ENCODE measurements around the gene DIRAS1.
"Not testable (repeated sequence)": the region's sequence is repeated elsewhere in the genome, so short reads cannot be mapped to it uniquely, and the experiment has no call there.

Gene DIRAS1

DNA sequence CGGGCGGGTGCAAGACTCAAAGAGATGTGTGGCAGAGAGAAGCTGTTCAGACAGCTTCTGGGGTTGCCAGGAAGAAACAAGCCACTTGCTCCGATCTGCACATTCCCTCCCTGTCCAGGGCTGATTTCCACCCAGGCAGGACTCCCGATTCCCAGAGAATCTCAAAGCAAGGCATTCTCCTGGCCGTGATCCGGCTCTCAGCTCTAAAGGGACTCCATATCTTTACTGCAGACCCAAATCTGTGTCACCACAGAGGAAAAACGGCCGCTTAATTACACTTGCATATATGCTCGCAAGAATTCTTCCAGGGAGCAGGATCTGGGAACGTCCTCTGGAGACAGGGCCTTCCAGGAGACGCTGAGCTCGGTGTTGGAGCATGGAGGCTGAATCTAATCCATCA is 44.3 kb downstream of the DIRAS1 start:
- DNase-seq (ENCODE audit: low read depth) = no peak

DNA sequence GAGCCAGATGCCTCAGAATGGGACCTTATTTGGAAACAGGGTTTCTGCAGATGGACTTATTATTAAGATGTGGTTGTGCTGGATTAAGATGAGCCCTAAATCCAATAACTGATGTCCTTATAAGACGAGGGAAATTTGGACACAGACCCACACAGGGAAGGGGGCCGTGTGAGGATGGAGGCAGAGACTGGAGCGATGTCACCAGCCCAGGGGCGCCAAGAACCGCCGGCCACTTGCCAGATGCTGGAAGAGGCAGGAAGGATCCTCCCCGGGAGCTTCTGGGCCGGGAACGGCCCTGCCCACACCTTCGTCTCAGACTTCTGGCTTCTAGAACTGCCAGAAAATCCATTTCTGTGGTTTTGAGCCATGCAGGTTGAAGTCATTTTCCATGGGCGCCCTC is 45.3 kb downstream of the DIRAS1 start:
- DNase-seq (ENCODE audit: low read depth) = no peak

DNA sequence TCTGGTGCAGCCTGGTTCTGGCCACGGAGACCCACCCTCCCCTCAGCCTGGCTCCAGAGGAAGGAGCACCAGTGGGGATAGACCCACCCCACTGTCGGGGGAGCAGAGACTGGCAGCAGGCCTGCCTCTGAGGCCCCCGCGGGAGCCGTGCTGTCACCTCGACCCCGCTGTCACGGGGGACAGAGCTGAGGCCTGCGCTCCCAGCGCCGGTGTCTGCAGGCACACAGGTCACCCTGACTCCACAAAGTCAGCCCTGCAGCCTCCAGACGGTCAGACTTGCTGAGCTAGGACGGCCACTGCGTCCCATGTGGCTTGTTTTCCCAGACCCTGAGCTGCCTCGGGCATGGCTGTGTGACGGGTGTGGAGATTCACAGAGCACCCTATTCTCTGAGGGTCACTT is 51.0 kb downstream of the DIRAS1 start:
- DNase-seq (ENCODE audit: low read depth) = no peak

DNA sequence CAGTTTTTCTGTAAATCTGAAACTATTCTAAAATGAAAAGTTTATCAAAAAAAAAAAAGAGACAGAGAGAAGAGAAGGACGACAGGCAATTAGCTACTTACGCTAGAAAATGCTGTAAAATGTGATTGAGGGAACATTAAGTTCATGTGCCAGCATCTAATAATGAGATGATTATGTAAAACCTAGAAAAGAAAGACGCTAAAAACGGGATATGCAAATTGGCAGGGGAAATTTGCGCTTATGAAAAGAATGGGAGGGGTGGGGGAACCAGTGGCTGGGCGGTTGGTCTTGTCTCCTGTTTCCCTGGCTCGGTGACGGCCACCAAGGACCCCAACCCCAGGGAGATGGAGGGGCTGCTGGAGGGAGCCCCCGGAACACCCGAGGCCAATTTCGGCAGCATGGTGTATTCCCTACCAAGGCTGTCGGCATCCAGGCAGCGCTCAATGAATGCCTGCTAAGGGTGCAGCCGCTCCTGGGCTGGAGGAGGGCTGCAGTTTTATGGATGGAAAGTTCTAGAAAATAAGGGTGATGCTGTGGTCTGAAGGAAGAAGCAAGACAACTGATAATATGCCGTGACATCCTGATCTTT is 52.9 kb downstream of the DIRAS1 start:
- DNase-seq (ENCODE audit: low read depth) = no peak

DNA sequence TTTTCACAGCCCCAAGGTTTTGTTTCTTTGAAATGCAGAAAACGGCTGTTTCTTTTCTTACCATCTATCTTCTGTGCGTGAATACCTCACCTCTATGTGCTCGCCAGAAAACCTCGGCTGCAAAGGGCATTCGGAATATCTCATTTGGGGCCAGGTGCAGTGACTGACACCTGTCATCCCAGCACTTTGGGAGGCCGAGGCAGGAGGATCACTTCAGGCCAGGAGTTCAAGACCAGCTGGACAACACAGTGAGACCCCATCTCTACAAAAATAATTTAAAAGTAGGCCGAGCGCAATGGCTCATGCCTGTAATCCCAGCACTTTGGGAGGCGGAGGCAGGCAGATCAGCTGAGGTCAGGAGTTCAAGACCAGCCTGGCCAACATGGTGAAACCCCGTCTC is 53.8 kb downstream of the DIRAS1 start:
- DNase-seq (ENCODE audit: low read depth) = not testable (repeated sequence)

- DNase-seq (ENCODE audit: low read depth) = no peak
These were observed 54.7 kb downstream of the DIRAS1 start for GRCh38 chr19:2666344-2666994.

- no peak for DNase-seq (ENCODE audit: low read depth)
These were observed 56.1 kb downstream of the DIRAS1 start for GRCh38 chr19:2665103-2665502.

Measured in activated T-cell treated with anti-CD3 and anti-CD28 coated beads for 1 hour (primary cell).